ENCODE data around the gene C19orf38.

C19orf38 gene

GRCh38 chr19:10878253-10878652, 30.0 kb downstream of the C19orf38 start:
- no peak overlapping the region for H3K27ac ChIP-seq

DNA sequence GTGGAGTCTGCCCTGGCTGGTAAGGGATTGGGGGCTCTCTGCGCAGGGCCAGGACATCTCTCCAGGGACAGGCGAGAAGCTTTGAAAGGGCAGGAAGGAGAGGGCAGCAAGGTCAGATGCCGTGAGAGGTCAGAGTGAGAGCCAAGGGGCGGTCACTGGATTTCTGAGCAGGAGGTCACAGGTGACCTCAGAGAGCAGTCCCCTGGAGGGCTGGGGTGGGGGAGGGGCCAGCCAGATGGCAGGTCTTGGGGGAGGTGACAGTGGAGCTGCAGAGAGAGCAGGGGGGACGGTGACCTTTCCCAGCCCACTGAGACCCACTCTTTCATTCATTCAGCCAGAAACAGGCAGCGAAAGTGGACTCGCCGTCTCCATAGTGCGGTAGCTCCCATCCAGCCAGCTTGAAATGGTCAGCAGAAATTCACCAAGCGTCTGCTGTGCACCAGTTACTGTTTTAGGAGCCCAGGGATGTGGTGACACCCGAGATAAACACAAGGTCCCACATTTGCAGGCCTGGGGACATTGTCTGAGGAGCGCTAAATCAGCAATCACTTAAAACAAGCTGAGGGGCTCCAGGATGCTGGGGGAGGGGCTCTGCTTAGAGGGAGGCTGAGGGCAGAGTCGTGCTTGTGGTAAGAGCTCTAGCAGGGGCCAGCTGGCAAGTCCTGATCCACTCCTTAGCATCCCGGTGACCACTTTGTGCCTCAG, 33.3 kb downstream of the C19orf38 start:
- no peak overlapping the region for H3K27ac ChIP-seq
- TF ChIP-seq CTCF (conservative IDR thresholded peaks at IDR 0.05), result no peak

More at GRCh38 chr19:10878253-10878652, 30.0 kb downstream of the C19orf38 start:
- no peak for TF ChIP-seq CTCF (conservative IDR thresholded peaks at IDR 0.05)

DNA sequence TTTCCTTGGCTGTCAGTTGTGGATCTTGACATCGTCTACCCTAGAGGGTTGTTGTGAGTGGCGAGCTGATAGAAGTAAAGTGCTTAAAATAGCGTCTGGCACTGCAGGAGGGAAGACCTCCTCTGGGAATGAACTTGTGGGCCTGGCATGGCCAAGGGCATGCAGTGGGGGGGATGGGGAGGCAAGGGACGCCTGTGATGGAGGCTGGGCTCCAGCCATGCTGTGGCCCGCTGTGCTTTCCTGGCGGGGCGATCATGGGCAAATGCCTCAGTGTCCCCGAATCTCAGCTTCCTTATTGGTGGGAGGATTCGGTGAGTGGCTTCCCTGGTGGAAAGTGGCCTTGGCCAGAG, 33.9 kb downstream of the C19orf38 start:
- no peak overlapping the region for H3K27ac ChIP-seq
- TF ChIP-seq CTCF (conservative IDR thresholded peaks at IDR 0.05), result no peak

GRCh38 chr19:10884274-10884673, 36.1 kb downstream of the C19orf38 start:
- H3K27ac ChIP-seq, result no peak overlapping the region
- no peak for TF ChIP-seq CTCF (conservative IDR thresholded peaks at IDR 0.05)

DNA sequence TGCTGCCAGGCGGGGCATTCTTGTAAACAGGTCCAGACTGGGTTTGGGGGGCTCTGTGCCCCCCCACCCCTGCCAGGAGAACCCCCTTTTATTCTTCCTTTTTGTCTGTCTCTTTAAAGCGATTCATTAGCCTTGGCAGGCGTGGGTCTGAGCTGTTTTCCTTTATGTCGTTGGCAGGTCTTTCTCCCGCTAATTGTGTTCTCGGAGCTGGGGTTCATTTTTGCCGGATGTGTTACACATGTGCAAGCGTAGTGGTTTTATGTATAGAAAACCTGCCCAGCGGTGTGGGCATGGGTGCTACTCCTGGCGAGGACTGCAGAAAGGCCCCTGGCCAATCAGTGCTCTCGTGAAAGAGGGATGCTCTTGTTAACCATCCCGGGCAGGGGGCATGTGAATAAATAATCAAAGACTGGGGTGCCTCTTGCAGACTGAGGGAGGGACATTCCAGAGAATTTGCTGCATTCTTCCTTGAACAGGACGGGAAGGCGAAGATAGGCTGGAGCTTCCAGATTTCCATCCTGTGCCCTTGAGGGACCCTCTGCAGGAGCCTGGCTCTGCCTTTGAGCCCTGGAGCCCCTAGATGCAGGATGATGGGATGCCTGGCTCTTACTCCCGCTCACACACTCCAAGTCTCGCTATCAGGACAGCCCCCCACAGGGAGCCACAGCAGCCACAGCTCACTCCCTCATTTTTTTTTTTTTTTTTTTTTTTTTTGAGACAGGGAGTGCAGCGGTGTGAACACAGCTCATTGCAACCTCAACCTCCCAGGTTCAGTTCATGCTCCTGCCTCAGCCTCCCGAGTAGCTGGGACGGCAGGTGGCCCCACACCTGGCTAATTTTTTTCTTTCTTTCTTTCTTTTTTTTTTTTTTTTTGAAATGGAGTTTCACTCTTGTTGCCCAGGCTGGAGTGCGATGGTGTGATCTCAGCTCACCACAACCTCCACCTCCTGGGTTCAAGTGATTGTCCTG, 37.3 kb downstream of the C19orf38 start:
- TF ChIP-seq CTCF (conservative IDR thresholded peaks at IDR 0.05), result no peak
- no peak overlapping the region for H3K27ac ChIP-seq

- TF ChIP-seq CTCF (conservative IDR thresholded peaks at IDR 0.05), result no peak
- no peak overlapping the region for H3K27ac ChIP-seq
These were observed 39.6 kb downstream of the C19orf38 start for GRCh38 chr19:10887616-10888367.

DNA sequence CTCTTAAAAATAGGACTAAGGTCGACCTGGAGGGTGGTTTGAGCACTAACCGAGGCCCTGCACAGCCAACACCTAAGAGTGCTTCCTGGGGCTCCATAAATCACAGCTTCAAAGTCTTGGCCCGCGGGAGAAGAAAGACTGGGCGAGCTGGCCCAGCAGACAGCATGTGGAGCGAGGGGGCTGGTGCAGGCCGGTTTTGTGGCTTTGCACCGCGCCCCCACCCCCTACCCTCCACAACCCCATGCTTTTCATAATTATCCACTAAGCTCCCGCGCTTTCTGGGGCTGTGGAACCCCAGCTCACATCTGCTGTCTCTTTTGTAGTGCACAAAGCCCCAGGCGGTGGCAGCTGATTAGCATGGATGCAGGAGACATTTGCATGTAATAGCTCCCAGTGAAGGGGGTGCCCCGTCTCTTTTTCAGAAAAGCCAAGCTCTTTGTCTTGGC, 40.2 kb downstream of the C19orf38 start:
- H3K27ac ChIP-seq, result no peak overlapping the region

More for the DNA sequence above, 40.2 kb downstream of the C19orf38 start:
- TF ChIP-seq CTCF (conservative IDR thresholded peaks at IDR 0.05), result no peak
